Right kidney (tissue), 9 donors: Measurements from ENCODE around the gene CXCR1.
A peak's percentile ranks its signal among the peaks of the same experiment; 100 is the strongest.
"Not testable (repeated sequence)": the region's sequence is repeated elsewhere in the genome, so short reads cannot be mapped to it uniquely, and the experiment has no call there.

Source experiments
- DNase-seq: peaks from one replicate; pipeline ENCODE4 v3.0.0-alpha.2; 2016
- long read RNA-seq, 8 donors: transcript quantifications; one replicate each; lab custom pipeline, GENCODE V29; 2026

CXCR1 gene
- long read RNA-seq, donor 1 = 0 reads
- long read RNA-seq, donor 2 = 0 reads
- long read RNA-seq, donor 3 = 0 reads
- long read RNA-seq, donor 4 = 0 reads
- long read RNA-seq, donor 5 = 0 reads
- long read RNA-seq, donor 6 = 0 reads
- long read RNA-seq, donor 7 = 0 reads
- long read RNA-seq, donor 8 = 0 reads

DNA sequence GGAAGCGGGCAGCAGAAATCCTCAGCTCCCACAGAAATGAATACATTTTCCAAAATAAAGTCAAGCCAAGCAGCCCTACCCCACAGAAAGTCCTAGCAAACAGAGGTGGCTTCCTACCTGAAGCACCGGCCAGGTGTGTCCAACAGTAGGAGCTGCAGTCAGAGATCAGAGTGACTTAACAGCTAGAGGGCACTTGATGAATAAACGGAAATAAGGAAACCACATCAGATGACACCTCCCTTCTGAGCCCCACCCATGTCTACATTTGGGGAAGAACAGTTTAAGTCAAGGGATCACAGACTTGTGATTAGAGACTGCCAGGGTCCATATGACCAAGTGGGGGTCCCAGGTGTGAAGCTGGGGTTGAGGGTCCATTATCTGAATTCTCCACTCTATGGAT is at the start of gene CXCR1:
Gene CXCR1, minus strand, starts transcription at position 172 of the 400 bp plus-strand sequence. CDS start 1,751 bp downstream, outside the sequence.
- no peak for DNase-seq

- DNase-seq = no peak
Measured at GRCh38 chr2:218216336-218216673, 49.5 kb upstream of the CXCR1 start.

GRCh38 chr2:218214116-218214515 is 47.4 kb upstream of the CXCR1 start:
- no peak for DNase-seq

- no peak for DNase-seq
Measured at GRCh38 chr2:218209078-218209477, 42.3 kb upstream of the CXCR1 start.

GRCh38 chr2:218202266-218202665 is 35.5 kb upstream of the CXCR1 start:
- DNase-seq = no peak

- DNase-seq = no peak
Measured at GRCh38 chr2:218196974-218197373, 30.2 kb upstream of the CXCR1 start.

GRCh38 chr2:218194880-218195279 is 28.1 kb upstream of the CXCR1 start:
- DNase-seq = no peak

DNA sequence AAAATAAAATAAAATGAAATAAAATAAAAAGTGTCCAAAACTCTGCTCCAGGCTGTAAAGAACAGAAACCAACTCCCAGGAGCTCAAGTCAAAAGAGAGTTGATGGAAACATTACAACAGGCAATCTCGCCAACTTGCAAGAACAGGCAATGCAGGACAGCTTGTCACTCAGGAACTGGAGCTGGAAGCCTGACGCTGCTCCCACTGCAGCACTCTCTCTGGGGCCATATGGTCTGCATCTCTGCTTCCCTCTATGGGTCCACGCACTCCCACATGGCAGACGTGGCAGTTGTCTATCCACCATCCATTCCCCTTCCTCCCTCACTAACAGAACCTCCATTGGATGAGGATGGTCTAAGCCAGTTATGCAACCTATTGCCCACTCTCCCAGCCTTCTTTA is 26.9 kb upstream of the CXCR1 start:
- no peak for DNase-seq

DNA sequence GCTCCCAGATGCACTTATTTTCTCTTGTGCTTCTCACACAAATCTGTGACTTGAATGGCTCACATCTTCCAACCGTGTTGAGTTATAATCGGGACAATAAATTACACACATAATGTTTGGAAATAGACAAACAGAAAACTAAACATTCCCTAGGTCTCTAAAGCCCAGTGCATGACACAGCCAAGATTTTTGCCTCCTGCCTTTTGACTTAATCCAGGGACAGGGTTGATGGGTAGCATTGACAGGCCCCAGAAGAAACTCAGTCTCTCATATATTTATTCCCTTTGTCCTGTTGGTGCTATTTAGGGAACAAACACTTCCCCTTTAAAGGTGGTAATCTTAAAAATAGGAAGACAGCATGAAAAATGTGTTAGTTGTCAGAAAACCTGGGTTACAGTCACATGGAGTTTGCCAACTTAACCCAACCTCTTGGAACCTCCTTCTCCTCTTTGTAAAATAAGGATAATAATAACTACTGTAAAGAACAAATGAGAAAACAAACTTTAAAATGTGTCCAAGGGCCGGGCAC is 26.2 kb upstream of the CXCR1 start:
- no peak for DNase-seq

- no peak for DNase-seq
Measured at GRCh38 chr2:218188528-218188927, 21.8 kb upstream of the CXCR1 start.

DNA sequence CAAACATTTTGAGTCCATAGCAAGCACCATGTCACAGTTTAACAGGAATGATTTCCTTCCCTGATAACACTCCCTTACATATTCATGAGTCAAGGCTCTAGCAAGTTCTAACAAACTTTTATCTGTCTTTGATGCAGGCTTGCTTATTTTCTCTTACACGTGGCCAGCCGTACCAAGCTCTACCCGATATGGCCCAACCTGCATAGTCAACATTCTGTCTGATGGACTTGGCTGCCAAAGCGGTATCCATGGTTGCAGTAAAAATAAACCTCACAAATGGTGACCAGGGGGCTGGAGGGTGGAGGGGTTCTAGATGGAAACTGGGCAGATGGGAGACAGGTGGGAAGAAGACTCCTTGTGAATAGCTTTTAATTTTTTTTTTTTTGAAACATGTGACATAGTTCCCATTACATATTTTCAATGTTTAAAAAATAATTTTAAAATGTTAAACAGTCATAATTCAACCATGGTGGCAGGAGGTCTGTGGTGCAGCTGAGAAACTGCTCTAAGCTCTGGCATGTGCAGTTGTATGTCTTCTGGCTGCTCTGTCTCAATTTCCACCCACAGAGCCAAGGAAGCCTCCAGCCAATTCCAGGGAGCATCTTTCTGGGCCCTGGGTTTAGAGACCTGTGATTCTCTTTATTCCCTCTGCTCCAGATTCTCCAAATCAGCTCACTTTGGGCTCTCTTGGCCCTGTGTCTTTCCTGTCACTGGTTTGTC is 20.7 kb upstream of the CXCR1 start:
- DNase-seq = no peak

GRCh38 chr2:218186876-218187275 is 20.1 kb upstream of the CXCR1 start:
- DNase-seq = no peak

GRCh38 chr2:218186355-218186766 is 19.6 kb upstream of the CXCR1 start:
- DNase-seq = peak; percentile 30

DNA sequence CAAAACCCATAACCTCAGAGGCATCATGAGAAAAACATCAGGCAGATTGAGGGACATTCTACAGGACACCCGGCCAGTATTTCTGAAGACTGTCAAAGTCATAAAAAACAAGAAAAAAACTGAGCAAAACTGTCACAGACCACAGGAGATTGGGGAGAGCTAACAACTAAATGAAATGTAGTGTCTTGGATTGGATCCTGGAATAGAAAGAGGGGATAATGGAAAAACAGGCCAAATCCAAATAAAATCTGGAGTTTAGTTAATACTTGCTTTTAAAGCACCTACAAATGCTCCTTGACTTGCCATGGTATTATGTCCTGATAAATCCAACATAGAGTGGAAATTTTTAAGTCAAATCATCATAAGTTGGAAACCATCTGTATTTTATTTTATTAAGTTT is 17.6 kb upstream of the CXCR1 start:
- no peak for DNase-seq

GRCh38 chr2:218180467-218181114 is 13.8 kb upstream of the CXCR1 start:
- DNase-seq = no peak

DNA sequence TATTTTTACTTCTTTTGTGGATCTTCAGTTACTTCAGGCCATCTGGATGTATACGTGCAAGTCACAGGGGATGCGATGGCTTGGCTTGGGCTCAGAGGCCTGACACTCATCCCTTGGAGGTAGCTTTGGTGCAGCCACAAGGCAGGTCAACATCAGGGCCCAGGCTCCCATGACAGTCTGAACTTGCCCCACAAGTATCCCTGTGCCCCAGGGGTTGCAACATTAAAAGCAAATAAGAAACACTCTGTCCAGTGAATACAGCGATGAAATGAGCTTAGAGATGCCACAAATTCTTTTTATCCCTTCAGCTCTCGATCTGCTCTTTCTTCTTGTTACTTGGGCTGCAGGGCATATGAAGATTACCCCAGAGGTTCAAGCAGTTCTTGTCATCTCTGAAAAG is 13.0 kb upstream of the CXCR1 start:
- DNase-seq = no peak

- no peak for DNase-seq
Measured at GRCh38 chr2:218172845-218173244, 6.1 kb upstream of the CXCR1 start.

DNA sequence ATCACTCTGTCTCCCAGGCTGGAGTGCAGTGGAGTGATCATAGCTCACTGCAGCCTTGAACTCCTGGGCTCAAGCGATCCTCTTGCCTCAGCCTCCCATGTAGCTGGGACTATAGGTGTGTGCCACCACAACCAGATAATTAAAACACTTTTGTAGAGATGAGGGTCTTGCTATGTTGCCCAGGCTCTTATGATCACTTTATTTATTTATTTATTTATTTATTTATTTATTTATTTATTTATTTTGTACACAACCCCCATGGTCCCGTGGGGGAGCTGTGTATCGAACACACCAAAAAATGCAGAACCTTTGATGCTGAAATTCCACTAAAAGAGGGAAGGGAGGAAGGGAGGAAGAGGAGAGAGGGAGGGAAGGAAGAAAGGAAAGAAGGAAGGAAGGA is 5.0 kb upstream of the CXCR1 start:
- not testable (repeated sequence) for DNase-seq

DNA sequence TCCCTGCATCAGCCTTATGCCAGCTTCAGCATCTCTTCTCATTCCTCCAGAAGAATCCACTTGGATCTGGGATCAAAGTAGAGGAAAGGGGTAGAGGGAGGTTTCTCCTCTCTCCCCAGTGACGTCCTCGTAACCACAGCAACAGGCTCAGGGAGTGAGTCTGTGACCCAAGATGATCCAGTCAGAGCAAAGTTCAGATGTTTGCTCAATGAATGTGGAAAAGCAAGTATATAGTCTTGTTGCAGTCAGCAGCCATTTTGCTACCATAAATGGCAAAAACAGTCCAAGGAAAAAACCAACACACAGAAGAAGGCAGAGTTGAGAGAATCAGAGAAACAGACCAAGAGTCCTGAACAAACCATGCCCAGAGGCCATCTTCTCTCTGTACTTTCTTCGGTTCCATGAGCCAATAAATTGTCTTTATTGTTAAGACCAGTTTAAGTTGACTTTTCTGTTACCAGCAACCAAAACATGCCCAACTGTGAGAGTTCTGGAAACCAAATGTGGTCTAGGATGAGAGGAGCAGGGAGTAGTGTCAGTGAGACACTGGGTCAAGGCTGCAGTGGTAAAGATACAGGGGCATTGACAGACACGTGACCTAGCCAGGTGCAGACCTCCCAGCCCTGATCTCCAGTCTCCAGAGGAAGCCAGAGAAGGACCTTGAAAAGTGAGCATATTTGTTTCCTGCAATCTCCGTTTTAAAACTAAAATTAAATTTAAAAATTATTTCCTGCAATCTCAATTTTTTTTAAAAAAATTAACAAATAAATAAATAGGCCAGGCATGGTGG is 3.2 kb upstream of the CXCR1 start:
- DNase-seq = no peak

DNA sequence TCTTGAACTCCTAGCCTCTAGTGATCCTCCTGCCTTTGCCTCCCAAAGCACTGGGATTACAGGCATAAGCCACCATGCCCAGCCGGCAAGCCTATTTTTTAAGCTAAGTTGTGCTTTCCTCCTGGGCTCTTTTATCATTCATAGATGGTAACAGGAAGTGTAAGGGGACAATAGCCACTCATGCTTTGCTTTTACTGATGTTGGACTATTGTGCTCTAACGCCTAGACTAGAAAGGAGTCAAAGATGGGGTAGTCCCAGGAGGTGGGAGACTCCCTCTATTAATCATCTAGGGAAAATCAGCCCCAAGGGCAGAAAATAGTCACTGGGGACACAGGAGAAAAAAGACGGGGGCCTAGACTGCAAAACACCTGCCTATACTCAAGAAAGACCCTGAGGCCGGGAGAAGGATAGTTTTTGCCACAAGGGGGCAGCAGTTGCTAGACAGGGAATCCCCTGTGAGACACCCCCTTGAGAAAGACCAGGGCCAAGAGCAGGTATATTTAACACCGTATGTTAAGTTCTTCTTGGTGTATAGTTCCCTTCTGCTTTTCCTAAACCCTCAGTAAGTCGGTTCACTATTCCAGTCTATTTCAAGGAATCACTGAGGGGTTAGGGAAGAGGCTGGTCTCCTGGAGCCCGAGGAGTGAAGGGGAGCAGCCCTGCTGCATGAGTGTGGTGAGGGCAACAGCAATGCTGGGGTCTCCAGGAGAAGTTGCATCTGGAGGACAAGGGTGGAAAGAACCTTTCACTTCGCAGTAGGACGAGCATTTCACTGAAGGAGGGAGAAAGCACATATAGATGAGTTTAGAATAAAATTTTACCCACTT is 2.1 kb upstream of the CXCR1 start:
- DNase-seq = peak; percentile 18

GRCh38 chr2:218168016-218168415 is 1.3 kb upstream of the CXCR1 start:
- DNase-seq = no peak

DNA sequence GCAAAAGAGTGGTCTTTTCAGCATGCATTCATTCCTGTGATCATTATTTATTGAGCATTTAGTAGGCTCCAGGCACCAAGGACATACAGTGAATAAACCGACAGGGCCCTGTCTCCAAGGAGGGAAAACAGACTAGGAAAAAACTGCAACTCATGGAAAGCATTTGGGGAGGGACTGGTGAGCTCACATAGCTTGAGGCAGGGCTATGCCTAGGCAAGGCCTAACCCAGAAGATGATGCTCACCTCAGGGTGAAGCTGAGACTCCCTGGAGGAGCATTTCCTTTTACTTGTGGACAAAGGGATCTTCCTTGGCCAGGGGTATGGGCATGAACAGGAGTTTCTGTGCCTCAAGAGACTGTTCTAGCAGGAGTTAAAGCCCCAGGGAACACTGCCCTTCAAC is 3.9 kb downstream of the CXCR1 start:
- no peak for DNase-seq
